WI38 (cell line): ENCODE data around the gene LAMP5.

Experiments used
- H3K4me3 ChIP-seq: 2 replicates; pipeline ENCODE4 v1.5.1; 2011; ENCODE audit warnings: low read depth, mild to moderate bottlenecking, control low read depth, low read length
- TF ChIP-seq, protein P1 (sequence below): IDR thresholded peaks from 2 replicates; pipeline ENCODE4 v1.5.1; 2012; ENCODE audit warnings: low read depth, mild to moderate bottlenecking, control low read depth, low read length

Gene LAMP5

DNA sequence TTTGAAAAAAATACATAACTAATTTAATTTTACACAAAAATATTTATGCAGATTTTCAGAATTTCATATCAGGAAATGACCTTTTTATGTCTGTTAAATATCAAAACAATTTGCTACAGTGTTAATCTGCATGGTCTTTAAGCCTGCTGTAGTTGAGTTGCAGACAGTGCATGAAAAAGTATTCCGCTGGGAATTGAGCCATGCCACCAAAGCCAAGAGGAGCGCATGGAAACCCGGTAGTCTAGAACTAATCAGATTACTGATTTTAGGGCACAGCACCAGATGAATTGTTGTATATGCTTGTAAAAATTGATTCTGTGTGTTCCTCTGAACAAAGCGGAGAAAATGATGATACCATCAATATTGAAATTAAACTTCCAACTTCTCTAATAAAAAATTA, 34.3 kb upstream of the LAMP5 start:
- TF ChIP-seq, protein P1, sequence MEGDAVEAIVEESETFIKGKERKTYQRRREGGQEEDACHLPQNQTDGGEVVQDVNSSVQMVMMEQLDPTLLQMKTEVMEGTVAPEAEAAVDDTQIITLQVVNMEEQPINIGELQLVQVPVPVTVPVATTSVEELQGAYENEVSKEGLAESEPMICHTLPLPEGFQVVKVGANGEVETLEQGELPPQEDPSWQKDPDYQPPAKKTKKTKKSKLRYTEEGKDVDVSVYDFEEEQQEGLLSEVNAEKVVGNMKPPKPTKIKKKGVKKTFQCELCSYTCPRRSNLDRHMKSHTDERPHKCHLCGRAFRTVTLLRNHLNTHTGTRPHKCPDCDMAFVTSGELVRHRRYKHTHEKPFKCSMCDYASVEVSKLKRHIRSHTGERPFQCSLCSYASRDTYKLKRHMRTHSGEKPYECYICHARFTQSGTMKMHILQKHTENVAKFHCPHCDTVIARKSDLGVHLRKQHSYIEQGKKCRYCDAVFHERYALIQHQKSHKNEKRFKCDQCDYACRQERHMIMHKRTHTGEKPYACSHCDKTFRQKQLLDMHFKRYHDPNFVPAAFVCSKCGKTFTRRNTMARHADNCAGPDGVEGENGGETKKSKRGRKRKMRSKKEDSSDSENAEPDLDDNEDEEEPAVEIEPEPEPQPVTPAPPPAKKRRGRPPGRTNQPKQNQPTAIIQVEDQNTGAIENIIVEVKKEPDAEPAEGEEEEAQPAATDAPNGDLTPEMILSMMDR = no peak
- no peak overlapping the region for H3K4me3 ChIP-seq

DNA sequence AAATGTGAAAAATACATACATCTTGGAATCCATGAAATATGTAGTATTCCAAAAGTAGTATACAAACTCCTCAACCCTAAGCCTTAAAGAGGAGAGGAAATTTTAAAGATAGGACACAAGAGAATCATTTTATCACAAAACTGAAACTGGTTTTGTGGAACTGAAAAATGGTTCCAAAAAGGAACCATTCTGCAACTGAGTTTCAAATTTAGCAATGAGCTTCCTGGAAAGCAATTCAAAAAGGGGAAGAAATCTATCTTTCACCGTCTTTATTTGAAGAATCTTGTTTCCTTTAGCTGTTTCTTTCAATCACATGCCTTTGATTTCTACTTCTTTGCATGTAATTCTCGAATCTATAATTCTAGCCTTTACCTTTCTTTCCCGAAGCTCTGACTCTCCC, 32.2 kb upstream of the LAMP5 start:
- H3K4me3 ChIP-seq = no peak overlapping the region
- TF ChIP-seq, protein P1 = no peak

DNA sequence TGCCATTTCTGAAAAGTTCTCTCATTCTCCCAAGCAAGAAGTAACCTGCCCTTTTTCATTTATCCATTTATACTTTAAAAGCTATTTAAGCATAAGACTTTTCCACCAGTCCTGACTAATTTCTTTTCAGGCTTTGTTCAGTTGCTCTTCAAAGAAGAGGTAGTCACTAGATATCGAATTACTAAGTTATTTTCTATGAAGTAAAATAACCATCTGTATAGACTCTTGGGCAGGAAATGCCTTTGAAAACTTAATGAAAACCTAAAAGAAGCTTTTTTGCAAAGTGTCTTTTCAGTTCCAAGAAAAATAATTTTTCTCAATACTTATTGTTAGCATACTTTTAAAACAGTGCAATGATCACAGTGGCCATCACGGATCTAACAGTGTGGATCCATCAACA, 31.3 kb upstream of the LAMP5 start:
- TF ChIP-seq, protein P1 = no peak
- no peak overlapping the region for H3K4me3 ChIP-seq

DNA sequence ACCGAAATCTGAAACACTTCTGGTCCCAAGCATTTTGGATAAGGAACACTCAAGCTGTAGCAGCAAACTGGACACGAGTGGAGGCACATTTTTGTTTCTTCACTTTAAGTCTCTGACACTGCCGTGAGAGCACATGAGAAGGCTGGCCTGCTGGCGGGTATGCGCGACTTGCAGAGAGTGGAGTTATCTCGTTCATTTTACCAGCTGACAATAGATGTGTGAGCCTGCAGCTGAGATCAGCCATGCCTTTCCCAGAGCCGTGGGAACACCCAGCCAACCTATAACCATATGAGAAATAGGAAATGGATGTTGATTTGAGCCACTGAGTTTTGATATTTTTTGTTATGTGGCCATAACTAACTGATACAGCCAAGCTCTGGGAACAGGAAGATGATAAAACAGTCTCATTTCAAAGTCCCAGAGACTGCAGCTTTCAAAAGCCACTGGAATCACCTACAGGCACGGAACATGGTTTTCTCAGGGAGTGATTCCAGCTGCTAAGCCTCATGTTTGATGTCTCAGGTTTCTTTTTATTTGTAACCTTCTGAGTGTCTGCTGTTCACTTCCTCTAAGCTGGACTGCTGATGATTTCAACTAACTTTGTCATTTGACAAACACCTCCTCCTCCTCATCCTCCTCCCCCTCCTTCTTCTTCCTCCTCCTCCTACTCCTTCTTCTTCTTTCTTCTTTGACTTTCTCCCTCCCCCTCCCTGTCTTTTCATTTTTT, 28.6 kb upstream of the LAMP5 start:
- H3K4me3 ChIP-seq = no peak overlapping the region
- TF ChIP-seq, protein P1 = no peak

DNA sequence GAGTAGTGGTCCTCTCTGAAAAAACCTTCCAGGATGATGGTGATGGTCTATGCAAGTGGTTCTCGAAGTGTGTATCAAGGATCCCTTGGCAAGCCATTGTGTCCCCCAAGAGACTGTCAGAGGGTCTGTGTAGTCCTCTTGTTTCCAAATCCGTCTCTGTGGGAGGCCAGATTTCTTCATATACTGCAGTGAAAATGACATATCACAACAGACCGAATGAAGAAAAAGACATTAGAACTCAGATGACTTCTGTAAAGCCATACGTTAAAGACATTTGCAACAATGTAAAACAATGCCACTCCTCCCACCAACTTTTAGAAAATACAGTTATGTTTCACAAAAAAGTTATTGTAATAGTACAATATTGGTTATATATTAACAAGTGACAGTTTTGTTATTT, 27.2 kb upstream of the LAMP5 start:
- H3K4me3 ChIP-seq = no peak overlapping the region
- TF ChIP-seq, protein P1 = no peak

DNA sequence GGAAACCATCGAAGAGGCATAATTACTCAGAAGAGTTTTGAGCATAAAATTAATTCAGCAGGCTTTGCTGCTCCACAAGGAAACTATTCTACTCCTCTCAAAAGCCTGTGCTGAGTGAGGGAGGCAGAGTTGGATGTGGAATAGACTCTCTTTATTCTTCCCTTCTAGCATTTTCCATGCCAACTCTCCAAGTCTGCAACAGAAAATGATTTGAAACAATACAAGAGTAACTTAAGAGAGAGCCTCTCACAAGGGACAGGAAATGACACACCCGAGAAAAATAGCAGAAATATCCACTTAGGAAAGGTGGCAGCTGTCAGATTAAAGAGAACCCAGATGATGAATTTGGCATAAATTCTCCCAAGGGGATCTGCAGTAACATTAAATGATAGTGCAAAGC, 26.3 kb upstream of the LAMP5 start:
- no peak overlapping the region for H3K4me3 ChIP-seq
- TF ChIP-seq, protein P1 = no peak

DNA sequence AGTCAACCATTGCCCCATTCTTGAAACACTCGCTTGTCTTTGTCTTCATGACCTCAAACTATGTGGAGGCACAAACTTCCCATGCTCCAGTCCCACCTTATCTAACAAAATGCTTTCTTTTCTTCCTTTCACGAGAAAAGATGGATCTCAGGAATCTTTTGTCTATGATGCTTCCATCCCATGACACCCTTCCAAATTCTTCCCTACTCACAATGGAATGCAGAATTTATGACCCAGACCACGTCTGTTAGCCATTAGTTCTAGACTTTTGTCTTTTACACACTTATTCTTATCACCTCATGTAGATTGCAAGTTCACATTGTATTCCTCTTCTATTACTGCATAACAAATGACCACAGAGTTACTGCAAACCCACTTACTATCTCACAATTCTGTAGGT, 24.2 kb upstream of the LAMP5 start:
- H3K4me3 ChIP-seq = no peak overlapping the region
- TF ChIP-seq, protein P1 = no peak
